ENCODE measurements around the gene TEX2. TPM values are rescaled to one million over a fixed set of nuclear protein-coding genes. Genes with fewer than 3 reads are reported as not detected.

Gene TEX2
- total RNA-seq, 6 donors from 2014 or later, result 42.3 to 96.1 (median 53.4) TPM

DNA sequence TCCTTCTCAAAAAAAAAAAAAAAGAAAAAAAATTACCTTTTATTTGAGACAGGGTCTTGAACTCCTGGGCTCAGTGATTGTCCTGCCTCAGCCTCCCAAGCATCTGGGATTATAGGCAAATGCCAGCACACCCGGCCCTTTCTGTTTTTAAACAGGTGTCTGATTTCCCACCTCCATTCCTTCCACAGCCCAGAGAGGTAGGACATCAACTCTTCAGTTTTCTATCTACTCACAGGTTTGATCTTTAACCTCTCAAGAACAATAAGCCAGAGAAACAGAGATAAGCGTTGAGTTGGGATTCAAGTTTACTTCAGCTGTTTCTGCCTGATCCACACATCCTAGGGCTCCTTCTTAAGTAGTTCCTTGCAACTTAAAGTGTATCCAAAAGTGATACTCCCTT lies 41.5 kb upstream of the TEX2 start:
- H3K4me1 ChIP-seq, result peaks cover 6 to 25% (median 13%) of the 10 kb centered on the region in 4 donors
- no peaks in the 10 kb centered on the region for H3K27me3 ChIP-seq
- no peaks in the 10 kb centered on the region for H3K36me3 ChIP-seq
- DNase-seq, result no peak
- no peak for TF ChIP-seq POLR2A (IDR thresholded peaks at IDR 0.05)
- TF ChIP-seq EP300 (IDR thresholded peaks at IDR 0.05), result no peak
- TF ChIP-seq, protein P1, sequence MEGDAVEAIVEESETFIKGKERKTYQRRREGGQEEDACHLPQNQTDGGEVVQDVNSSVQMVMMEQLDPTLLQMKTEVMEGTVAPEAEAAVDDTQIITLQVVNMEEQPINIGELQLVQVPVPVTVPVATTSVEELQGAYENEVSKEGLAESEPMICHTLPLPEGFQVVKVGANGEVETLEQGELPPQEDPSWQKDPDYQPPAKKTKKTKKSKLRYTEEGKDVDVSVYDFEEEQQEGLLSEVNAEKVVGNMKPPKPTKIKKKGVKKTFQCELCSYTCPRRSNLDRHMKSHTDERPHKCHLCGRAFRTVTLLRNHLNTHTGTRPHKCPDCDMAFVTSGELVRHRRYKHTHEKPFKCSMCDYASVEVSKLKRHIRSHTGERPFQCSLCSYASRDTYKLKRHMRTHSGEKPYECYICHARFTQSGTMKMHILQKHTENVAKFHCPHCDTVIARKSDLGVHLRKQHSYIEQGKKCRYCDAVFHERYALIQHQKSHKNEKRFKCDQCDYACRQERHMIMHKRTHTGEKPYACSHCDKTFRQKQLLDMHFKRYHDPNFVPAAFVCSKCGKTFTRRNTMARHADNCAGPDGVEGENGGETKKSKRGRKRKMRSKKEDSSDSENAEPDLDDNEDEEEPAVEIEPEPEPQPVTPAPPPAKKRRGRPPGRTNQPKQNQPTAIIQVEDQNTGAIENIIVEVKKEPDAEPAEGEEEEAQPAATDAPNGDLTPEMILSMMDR (IDR thresholded peaks at IDR 0.05), result no peak
- no peak overlapping the region for H3K27ac ChIP-seq
- ATAC-seq (ENCODE audit: low FRiP score in 2 of 2), result no peak
- 74 to 79% methylated on average over 2 of the region's 2 CpGs for WGBS, 2 donors
- H3K9me3 ChIP-seq, result no peaks in the 10 kb centered on the region
- no peak overlapping the region for H3K4me3 ChIP-seq

DNA sequence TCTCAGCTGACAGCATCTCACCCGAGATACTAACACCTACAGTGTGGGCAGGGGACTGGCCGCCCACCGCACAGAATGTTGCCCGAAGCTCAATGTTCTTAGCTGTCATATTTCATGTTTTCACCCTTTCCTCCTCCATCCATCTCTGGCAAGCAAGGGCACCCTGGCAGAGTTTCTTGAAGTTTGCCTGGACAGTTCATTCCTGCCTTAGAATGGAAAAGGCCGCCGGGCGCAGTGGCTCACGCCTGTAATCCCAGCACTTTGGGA lies 37.6 kb upstream of the TEX2 start:
- TF ChIP-seq, protein P1 (IDR thresholded peaks at IDR 0.05), result no peak
- no peak for TF ChIP-seq POLR2A (IDR thresholded peaks at IDR 0.05)
- no peak for TF ChIP-seq EP300 (IDR thresholded peaks at IDR 0.05)
- TF ChIP-seq POLR2AphosphoS5 (IDR thresholded peaks at IDR 0.05), result no peak
- peak in 1 of 2 donors; percentile 14 for DNase-seq
- peaks cover 6 to 14% (median 7%) of the 10 kb centered on the region in 4 donors for H3K4me1 ChIP-seq
- 82 to 93% methylated on average over 8 of the region's 8 CpGs for WGBS, 2 donors
- H3K9me3 ChIP-seq, result no peaks in the 10 kb centered on the region
- no peaks in the 10 kb centered on the region for H3K27me3 ChIP-seq
- H3K4me3 ChIP-seq, result no peak overlapping the region
- H3K27ac ChIP-seq, result no peak overlapping the region
- no peaks in the 10 kb centered on the region for H3K36me3 ChIP-seq
- ATAC-seq (ENCODE audit: low FRiP score in 2 of 2), result no peak

DNA sequence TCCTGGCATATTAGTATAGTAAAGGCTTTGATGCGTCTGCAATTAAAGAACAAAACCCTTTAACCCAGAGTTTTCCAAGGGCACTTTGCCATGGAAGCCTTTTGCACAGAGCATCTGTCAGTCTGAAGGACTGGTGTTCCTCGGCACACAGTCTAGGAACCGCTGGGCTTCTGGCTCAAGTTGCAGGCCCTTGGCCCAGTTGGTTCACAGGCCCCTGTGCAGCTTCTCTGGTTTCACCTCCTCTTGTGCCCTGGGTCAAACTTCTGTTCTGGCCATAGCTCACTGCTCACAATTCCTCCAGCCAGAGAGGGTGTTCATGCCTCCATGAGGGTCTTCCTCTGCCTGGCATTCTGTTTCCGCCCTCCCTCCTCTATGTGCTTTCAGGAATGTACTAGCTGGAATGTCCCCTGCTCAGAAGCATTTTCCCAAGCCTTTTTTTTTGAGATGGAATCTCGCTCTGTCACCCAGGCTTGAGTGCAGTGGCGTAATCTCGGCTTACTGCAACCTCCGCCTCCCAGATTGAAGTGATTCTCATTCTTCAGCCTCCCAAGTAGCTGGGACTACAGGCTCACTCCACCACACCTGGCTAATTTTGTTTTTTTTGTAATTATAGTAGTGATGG lies 34.5 kb upstream of the TEX2 start:
- Histone ChIP-seq H3K27ac (no peak overlapping the region), H3K36me3 (no peaks in the 10 kb centered on the region), H3K9me3 (no peaks in the 10 kb centered on the region), H3K27me3 (no peaks in the 10 kb centered on the region), H3K4me3 (no peak overlapping the region), H3K4me1 (peaks cover 3 to 4% (median 3%) of the 10 kb centered on the region in 4 donors)
- 91 to 94% methylated on average over 8 of the region's 8 CpGs for WGBS, 2 donors
- ATAC-seq (ENCODE audit: low FRiP score in 2 of 2) (no peak), DNase-seq (no peak)
- no peak for TF ChIP-seq EP300 (IDR thresholded peaks at IDR 0.05)
- no peak for TF ChIP-seq POLR2A (IDR thresholded peaks at IDR 0.05)
- no peak for TF ChIP-seq POLR2AphosphoS5 (IDR thresholded peaks at IDR 0.05)
- TF ChIP-seq, protein P1 (IDR thresholded peaks at IDR 0.05), result no peak

DNA sequence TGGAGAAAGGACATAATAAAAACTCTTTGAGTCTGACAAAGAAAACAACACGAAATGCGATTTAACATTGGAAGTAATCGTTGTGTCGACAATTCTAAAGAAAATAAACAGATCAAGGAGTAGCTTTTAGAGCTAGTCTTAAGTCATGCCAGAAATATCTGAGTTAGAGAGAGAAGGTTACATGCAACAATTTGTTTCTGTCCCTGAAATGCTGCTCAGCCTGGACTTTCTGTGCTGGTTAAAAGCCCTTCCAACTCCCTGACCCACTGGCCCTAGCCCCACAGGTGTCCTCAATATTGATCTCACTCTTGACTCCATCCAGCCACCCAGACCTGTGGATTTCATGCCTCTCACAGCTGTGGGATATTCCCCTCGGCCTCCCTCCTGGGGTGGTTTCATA lies 33.2 kb upstream of the TEX2 start:
- no peak overlapping the region for H3K4me3 ChIP-seq
- DNase-seq (no peak), ATAC-seq (ENCODE audit: low FRiP score in 2 of 2) (no peak)
- no peak overlapping the region for H3K27ac ChIP-seq
- H3K27me3 ChIP-seq, result no peaks in the 10 kb centered on the region
- H3K4me1 ChIP-seq, result no peaks in the 10 kb centered on the region
- peaks cover 0 to 6% (median under 1%) of the 10 kb centered on the region in 4 donors for H3K9me3 ChIP-seq
- no peaks in the 10 kb centered on the region for H3K36me3 ChIP-seq
- TF ChIP-seq POLR2A (IDR thresholded peaks at IDR 0.05) (no peak), EP300 (IDR thresholded peaks at IDR 0.05) (no peak), POLR2AphosphoS5 (IDR thresholded peaks at IDR 0.05) (no peak)
- TF ChIP-seq, protein P1 (IDR thresholded peaks at IDR 0.05), result no peak
- WGBS, 2 donors, result 82 to 85% methylated on average over 5 of the region's 5 CpGs

DNA sequence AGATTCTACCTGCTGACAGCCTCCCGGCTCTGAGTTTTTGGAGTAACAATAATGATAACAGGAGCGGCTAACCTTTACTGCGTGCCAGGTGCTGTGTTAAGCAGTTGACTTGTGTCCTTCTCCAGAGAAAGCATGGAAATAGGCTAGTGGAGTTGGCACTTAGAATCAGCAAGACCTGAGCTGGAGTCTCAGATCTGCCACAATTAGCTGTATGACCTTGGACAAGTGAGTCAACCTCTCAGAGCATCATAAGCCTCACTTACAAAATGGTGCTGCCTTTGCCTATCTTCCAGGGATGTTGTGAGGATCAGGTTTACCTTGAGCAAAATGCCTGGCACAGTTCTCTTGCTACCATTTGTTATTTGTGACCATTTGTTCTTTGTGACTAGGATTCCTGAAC lies 32.1 kb upstream of the TEX2 start:
- Histone ChIP-seq H3K4me1 (no peaks in the 10 kb centered on the region), H3K27ac (no peak overlapping the region), H3K27me3 (no peaks in the 10 kb centered on the region), H3K4me3 (no peak overlapping the region), H3K36me3 (no peaks in the 10 kb centered on the region), H3K9me3 (peaks cover 0 to 10% (median 3%) of the 10 kb centered on the region in 4 donors)
- no peak for ATAC-seq (ENCODE audit: low FRiP score in 2 of 2)
- WGBS, 2 donors, result 86 to 96% methylated on average over 2 to 3 of the region's 3 CpGs
- DNase-seq, result no peak
- no peak for TF ChIP-seq EP300 (IDR thresholded peaks at IDR 0.05)
- TF ChIP-seq POLR2AphosphoS5 (IDR thresholded peaks at IDR 0.05), result no peak
- no peak for TF ChIP-seq POLR2A (IDR thresholded peaks at IDR 0.05)
- TF ChIP-seq, protein P1 (IDR thresholded peaks at IDR 0.05), result no peak
